Activated CD4-positive, alpha-beta T cell treated with anti-CD3 and anti-CD28 coated beads, Interleukin-2, Interleukin-4, amounts not matched to agents 100 ng/mL and 50 ng/mL, durations not matched to agents 16 hours and 8 hours (primary cell): Measurements from ENCODE around the gene WDR89.
"Not testable (repeated sequence)": the region's sequence is repeated elsewhere in the genome, so short reads cannot be mapped to it uniquely, and the experiment has no call there.

Experiments
- DNase-seq: peaks from one replicate; pipeline ENCODE4 v3.0.0-alpha.2; 2020; ENCODE audit warnings: low spot score

Gene WDR89

DNA sequence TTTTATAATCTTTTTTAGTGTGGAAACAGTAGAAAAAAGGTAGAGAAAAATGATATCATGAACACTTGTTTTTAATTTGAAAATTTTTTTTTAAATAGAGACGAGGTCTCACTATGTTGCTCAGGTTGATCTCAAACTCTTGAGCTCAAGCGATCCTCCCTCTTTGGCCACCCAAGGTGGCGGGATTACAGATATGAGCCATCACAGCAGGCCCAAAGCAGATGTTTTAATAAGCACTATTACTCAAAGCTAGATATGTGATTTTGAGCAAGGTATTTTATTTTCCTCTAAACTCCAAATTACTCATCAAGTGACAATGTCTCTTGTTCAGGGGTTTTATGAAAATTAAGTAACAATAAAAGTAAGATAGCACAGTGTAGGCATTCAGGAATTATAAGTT lies 10.7 kb upstream of the WDR89 start:
- DNase-seq = peak; percentile 35

DNA sequence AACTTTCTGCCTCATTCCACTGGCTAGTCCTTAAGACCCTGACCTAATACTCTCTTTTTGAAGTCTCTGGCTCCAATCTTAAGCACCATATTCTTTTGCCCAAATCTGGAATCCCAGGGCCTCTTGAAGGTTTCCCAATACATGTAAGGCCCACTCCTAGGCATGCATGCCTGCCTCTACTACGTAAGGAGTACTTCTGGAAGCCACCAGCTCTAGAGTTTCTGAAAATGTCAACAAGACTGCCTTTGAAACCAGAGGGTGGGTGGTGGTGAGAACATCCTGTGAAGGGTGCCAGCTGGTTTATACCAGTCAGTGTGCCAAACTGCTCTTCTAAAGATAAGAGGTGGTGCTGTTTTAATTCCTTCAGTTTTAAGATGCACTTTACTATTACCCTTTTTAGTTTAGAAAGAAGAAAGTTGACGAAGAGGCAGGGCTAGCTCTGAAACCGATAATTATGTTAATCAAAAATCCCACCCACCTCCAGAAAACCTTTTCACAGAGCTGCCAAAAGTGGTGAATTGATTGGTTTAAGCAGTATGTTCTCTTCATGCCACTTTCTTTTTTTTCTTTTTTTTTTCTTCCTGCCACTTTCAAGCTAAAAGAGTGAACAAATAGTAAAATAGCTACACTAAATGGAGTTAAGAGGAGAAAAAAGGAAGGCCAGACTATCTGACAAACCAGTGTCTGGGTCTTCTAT lies 8.7 kb upstream of the WDR89 start:
- DNase-seq = peak; percentile 50

DNA sequence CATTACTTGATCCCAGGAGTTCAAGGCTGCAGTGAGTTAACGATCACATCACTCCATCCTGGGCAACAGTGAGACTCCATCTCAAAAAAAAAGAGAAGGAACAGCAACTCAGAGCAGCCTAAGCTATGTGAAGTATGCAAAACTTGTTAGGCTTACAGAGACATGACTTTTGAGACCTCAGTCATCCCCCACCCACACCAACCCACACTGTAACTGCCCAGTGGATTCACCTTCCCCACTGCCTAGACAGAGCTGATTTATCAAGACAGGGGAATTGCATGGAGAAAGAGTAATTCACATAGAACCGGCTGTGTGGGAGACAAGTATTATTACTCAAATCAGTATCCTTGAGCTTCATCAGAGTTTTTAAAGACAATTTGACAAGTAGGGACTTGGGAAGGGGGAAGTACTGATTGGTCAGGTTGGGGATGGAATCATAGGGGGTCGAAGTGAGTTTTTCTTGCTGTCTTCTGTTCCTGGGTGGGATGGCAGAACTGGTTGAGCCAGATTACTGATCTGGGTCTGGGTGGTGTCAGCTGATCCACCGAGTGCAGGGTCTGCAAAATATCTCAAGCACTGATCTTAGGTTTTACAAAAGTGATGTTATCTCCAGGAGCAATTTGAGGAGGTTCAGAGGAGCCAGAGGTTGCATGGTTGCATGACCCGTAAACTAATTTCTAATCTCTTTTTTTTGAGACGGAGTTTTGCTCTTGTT lies 6.2 kb upstream of the WDR89 start:
- DNase-seq = no peak

DNA sequence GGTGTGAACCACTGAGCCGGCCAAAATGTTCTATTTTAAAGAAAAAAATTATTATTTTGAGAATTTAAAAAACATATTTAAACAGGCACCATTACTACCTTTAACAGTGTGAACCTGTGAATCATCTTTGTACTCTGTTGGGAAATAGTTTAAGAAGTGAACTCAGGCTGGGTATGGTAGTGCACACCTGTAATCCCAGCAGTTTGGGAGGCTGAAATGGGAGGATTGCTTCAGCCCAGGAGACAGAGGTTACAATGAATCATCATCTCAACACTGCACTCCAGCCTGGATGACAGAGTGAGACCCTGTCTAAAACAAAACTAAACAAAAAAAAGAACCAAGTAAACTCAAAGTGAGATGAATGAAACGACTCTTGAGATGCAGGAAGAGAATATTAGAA lies 3.1 kb upstream of the WDR89 start:
- no peak for DNase-seq

DNA sequence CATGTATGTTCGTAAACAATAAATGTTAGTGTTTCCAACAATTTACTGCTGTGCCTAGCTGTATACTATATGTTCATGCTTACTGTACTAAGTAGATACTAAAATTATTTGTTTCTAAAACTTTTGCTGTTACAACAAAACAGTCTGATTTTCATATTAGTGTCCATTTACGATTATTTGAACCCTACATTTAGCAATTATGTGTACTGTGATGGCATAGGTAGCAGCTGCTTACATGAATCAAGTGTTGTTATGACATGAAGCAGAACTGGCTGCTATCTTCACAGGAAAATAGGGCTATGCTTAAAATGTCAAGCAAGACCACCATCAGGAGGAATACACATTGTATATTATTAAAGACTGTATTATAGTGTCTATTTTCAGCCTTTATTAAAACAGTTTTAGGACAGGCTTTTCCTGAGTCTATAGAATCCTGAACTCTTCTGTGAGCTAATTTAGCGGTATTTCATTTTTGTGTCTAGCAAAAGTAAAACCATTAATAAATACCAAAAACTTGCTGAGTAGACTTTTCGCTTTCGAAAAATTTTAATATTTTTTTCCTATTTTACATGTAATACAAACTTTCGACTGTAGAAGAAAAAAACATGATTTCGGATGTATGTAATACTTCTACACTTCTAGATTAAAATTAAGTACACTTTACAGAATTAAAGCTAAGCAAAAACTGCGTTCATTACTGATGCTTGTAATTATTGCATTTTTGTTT lies 1.1 kb upstream of the WDR89 start:
- no peak for DNase-seq

DNA sequence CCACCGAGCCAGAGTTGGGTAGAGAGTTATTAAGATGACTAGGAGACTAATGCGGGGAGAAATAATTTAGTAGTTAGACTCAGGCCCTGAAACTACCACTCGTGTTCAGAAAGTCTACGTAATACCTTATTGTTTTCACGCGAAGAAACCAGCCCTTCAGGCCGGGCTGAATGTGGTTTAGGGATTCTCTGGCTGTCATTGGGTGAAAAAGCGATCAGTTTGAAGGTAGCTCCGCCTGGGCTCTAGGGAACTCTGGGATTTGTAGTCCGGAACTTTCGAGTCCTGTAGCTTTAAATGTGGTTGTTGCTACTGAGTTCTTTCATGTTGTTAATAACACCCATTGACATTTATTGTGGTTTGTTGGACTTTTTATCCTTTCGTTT lies 549 bp upstream of the WDR89 start:
- DNase-seq = peak; percentile 93

DNA sequence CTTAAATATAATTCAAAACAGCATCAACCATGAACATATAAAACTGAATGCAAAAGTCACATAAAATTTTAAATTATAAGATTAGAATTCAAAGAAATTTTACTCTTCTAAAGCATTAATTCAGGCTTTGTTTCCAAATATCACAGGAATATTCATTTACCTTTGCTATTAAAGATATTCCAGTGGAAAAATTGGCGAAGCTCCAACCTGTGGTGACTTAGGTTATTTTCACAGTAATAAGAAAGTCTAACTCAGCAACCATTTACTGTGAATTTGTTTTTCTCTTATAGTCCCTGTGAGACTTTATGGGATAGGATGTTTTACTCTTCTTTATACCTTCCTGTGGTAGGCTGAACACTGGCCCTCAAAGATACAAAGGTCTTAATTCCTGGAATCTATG lies 3.2 kb downstream of the WDR89 start:
- no peak for DNase-seq

DNA sequence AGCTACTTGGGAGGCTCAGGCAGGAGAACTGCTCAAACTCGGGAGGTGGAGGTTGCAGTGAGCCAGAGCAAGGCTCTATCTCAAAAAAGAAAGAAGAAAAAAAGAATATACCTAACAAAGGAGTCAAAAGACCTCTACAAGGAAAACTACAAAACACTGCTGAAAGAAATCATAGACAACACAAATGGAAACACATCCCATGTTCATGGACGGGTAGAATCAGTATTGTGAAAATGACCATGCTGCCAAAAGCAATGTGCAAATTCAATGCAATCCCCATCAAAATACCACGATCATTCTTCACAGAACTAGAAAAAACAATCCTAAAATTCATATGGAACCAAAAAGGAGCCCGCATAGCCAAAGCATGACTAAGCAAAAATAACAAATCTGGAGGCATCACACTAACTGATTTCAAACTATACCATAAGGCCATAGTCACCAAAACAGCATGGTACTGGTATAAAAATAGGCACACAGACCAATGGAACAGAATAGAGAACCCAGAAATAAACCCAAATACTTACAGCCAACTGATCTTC lies 5.5 kb downstream of the WDR89 start:
- DNase-seq = not testable (repeated sequence)

DNA sequence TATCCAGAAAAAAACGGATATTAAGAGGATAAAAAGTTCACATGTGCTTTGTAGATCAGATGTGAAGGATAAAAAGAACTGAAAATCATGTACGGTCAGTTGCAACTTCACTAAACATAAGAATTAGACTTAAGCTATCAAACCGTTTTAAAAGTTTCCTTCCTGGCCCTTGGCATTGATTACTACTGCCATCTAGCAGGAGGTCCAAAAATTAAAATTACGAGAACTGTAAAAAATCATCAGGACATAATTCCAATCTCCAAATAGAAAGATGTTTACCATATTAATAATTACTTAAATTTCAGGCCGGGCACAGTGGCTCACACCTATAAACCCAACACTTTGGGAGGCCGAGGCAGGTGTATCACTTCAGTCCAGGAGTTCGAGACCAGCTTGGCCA lies 7.9 kb downstream of the WDR89 start:
- no peak for DNase-seq

DNA sequence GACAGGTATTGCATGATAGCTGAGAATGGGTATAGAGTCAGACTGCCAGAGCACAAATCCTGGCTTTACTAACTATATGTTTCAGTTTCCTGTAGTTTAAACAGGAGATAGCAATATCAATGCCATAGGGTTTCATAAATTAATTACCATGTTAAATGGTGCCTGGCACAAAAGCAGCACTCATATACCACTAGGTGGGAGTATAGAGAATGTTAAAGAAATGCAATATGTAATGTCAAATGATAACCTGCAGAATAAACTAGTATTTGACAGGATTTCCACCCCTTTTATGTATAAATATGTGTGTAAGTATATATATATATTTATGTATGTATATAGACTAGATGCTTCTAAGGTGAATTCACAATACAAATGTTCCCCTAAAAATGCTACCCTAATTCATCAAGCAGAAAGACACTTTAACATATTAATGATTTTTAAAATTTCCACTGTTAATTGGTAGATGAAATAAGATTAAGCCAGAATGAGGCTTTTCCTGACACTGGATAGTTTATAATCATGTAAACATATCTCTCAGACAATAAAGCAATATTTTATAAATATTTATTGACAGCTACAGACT lies 8.6 kb downstream of the WDR89 start:
- DNase-seq = peak; percentile 39

DNA sequence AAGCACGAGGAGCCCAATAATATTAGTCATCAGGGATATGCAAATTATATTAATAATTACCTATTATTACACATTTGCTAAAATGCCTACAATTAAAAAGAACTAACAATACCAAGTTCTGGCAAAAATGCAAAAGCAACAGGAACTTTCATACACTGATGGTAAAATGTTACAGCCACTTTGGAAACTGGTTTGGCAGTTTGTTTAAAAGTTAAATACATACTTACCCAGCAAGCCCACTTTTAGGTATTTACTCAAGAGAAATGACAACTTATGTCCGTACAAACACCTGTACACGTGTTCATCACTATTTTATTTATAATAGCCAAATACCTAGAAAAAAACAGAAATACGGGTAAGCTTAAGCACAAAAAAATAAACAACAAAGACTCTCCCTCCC lies 17.0 kb downstream of the WDR89 start:
- no peak for DNase-seq

DNA sequence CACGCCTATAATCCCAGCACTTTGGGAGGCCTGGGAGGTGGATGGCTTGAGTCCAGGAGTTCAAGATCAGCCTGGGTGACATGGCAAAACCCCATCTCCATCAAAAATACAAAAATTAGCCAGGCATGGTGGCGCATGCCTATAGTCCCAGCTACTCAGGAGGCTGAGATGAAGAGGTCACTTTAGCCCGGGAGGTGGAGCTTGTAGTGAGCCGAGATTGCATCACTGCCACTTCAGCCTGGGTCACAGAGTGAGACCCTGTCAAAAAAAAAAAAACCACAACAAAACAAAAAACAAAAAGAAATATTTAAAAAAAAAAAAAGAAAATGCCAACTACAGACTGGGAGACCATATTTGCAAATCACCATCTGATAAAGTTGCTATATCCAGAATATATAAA lies 17.5 kb downstream of the WDR89 start:
- DNase-seq = no peak

DNA sequence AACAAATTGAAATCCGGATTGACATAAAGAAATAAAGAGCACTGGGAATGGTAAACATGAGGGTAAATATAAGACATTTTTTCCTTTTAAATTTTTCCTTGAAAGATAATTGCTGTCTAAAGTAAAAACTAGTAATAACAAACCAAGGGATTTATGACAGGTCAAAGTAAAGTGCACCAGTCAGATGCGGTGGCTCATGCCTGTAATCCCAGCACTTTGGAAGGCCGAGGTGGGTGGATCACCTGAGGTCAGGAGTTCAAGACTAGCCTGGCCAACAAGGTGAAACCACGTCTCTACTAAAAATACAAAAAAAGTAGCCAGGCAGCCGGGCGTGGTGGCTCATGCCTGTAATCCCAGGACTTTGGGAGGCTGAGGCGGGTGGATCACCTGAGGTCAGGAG lies 19.7 kb downstream of the WDR89 start:
- DNase-seq = not testable (repeated sequence)

DNA sequence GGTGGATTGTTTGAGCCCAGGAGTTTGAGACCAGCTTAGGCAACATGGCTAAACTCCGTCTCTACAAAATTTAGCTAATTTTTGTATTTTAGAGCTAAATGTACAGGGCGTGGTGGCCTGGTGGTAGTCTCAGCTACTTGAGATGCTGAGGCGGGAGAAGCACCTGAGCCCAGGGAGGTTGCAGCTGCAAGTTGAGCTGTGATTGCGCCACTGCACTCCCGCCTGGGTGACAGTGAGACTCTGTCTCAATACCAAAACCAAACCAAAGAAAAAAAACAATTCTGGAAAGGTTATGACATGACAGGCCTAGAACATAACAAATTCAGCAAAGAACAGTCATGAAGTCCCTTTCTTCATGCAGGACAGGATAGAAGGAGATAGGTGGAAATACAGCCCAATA lies 25.7 kb downstream of the WDR89 start:
- DNase-seq = no peak

DNA sequence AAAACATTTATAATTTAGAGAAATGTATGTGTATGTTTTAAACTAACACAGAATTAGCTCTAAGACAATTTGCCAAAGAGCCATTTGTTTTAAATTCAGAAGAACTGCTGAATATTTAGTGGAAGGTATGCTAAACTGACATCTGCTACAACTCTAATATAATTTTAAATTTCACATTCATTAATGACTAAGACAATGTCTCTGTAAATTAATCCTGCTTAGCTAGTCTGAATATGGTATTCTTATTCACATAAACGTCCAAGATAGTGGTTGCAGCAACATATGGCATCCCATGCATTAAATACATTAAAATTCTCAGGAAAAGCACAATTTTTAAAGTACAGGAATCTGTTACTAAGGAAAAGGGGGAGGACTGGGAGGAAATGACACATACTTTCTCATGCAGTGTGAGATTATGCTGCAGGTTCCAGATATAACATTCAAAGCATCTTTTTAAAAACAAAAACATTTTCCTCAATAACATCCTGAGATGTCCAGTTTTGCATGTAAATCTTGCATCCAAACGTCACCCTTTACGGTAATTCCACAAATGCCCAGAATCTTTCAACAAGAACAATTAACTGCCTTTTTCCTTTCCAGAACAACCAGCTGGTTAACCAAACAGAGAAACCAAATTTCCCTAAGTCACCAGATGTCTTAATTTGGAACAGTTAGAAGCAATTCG lies 26.9 kb downstream of the WDR89 start:
- DNase-seq = no peak

DNA sequence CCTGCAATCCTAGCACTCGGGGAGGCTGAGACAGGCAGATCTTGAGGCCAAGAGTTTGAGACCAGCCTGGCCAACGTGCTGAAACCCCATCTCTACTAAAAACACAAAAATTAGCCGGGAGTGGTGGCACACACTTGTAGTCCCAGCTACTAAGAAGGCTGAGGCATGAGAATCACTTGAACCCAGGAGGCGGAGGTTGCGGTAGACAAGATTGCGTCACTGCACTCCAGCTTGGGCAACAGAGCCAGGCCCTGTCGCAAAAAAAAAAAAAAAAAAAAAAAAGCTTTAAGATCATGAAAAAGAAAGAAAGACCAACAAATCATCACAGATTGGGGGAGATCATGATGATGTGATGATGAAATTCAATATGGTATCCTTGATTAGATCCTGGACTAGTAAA lies 30.6 kb downstream of the WDR89 start:
- no peak for DNase-seq

DNA sequence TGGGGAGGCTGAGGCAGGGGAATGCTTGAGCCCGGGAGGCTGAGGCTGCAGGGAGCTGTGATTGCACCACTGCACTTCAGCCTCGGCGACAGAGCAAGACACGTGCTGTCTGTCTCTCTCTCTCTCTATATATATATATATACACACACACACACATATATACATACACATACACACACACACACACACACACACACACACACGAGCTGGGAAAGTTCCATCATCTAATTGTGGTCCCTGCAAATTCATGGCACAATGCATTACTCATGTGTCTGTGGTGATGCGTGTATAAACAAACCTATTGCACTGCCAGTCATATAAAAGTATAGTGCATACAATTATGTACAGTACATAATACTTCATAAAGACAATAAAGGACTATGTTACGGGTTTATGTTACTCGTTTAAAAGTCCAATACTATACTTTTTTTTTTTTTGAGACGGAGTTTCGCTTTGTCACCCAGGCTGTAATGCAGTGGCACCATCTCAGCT lies 36.6 kb downstream of the WDR89 start:
- DNase-seq = no peak

DNA sequence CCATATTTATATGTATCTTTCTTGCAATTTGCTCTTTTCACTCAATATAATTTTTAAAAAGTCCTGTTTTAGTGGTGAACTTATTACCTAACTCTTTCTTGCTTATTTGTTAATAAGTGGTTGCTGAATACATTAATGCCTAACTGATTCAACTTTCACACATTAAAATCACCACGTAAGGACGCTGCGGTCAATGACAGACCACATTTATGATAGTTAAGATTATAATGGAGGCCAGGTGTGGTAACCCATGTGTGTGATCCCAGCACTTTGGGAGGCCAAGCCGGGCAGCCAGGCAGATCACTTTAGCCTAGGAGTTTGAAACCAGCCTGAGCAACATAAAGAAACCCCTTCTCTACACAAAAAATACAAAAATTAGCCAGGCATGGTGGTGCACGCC lies 37.0 kb downstream of the WDR89 start:
- no peak for DNase-seq

DNA sequence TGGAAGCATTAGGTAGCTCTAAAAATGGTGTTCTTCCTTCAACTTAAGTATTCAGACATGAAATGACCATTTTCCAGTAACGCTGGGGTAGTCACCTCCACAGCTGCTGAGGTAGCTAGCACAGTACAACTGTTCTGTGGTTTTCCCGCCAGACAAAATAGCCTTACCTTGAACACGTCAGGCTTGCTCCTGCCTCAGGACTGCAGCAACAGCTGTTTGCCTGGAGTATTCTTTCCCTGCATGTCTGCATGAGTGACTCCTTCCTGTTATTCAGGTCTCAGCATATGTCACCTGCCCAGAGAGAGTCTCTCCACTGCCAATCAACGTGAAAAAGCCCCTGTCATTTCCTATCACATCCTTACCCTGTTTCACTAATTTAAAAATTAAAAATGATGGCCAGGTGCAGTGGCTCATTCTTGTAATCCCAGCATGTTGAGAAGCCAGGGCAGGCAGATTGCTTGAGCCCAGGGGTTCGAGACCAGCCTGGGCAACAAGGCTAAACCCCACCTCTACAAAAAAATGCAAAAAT lies 37.9 kb downstream of the WDR89 start:
- no peak for DNase-seq

DNA sequence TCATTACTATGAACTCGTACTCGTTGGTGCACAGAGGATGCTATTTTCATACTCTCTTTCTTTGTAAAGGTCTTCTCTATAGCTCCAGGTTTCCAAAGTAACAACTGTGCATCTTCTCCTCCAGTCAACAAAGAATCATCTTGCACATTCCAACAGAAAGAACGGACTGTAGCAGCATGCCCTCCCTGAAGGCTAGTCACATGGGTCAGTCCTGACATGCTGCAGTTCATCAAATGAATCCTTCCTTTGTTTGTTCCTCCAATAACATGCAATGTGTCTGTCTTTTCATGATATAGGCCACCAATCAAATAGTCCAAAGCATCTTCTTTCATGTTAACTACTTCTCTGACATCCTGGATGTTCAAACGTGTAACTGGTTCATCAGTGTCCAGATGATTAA lies 42.9 kb downstream of the WDR89 start:
- DNase-seq = no peak

DNA sequence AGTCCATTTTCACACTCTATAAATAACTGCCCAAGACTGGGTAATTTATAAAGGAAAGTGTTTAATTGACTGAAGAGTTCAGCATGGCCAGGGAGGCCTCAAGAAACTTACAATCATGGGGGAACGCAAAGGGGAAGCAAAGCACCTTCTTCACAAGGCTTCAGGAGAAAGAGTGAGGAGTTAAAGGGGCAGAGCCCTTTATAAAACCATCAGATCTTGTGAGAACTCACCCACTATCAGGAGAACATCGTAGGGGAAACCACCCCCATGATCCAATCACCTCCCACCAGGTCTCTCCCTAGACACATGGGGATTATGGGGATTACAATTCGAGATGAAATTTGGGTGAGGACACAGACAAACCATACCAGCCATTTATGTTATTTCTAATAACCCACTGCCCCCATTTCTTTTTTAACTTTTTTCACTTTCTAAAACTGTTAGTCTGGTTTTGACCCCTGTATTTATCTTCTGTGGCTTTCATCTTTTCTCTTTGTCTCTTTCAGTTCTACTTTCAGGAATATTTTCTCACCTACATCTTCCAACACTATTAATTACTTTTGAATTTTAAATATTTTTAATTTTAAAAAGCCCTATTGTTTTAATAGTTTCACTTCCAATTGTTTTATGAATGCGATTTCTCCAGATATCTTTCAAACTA lies 44.5 kb downstream of the WDR89 start:
- DNase-seq = no peak
